ENCODE data around the gene TMEM123. TPM values are rescaled to one million over a fixed set of nuclear protein-coding genes. Genes with fewer than 3 reads are reported as not detected.

The TMEM123 gene
- total and polyA plus RNA-seq, 2 of the 8 experiments (the other 6 are each of a cell fraction or from before 2014, with no cell fraction given), result 75.5 to 80.1 TPM

DNA sequence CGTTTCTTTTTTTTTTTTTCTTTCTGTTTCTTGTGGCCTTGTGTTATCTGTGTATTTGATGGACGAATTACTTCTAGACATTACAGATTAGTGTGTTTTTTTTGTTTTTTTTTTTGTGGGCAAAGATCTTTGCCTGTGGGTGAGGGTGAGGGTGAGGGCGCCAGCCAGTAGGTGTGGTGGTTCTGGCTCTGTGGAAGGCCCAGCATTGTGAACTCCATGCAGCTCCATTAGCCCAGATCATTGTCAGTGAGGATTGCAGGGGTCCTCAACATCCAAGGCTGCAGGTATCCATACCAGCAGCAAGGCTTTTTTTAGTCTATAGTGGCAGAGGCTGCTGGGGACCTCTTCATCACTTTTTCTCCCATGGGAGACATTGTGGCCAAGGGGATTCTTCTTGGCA lies 91.9 kb downstream of the TMEM123 start:
- H3K23ac ChIP-seq (ENCODE audit: insufficient read length), result no peak overlapping the region
- H4K5ac ChIP-seq (ENCODE audit: insufficient read length, low read depth, low read length), result no peak overlapping the region
- 91% methylated on average over 3 of the region's 3 CpGs; no CpG with 5 or more reads in 1 of the 2 experiments for WGBS, 2 experiments (ENCODE audit: extremely low coverage in 1 of 2, insufficient coverage in 1 of 2, insufficient read length in 1 of 2, insufficient replicate concordance in 2 of 2, low coverage in 1 of 2, low lambda C conversion rate in 2 of 2, missing lambda C conversion rate in 1 of 2)
- H2BK15ac ChIP-seq (ENCODE audit: low read length), result no peak overlapping the region
- FAIRE-seq (no peak), DNase-seq (ENCODE audit: low read depth in 1 of 2, low spot score in 2 of 2) (no peak)
- H3K18ac ChIP-seq (ENCODE audit: extremely low read depth, low read length), result no peak overlapping the region
- 0 out of 4 replicates have a peak, but pooled peaks cover 0 to 2% of the 10 kb centered on the region in 2 experiments for H3K79me2 ChIP-seq (ENCODE audit: control insufficient read depth in 1 of 2, insufficient read depth in 2 of 2, low read length in 2 of 2)
- no peaks in the 10 kb centered on the region for H3K27me3 ChIP-seq (replicated peaks in 1 of 4; ENCODE audit: control insufficient read depth in 3 of 4, extremely low read depth in 1 of 4, insufficient read depth in 3 of 4, low read length in 3 of 4)
- peaks cover 0 to 33% (median 3%) of the 10 kb centered on the region in 4 experiments; a peak in 4 of 8 replicates for H3K36me3 ChIP-seq (ENCODE audit: control insufficient read depth in 2 of 4, insufficient read depth in 4 of 4, low read length in 3 of 4)
- no peak overlapping the region for H2BK20ac ChIP-seq (ENCODE audit: low read length)
- no peak overlapping the region for H2BK120ac ChIP-seq (replicated peaks; ENCODE audit: low read depth, low read length)
- no peak overlapping the region for H3K14ac ChIP-seq (ENCODE audit: insufficient read length)
- no peak overlapping the region for H3K4ac ChIP-seq (replicated peaks; ENCODE audit: insufficient read length, low read depth, low read length)
- no peak overlapping the region for H3K4me2 ChIP-seq (ENCODE audit: insufficient read depth in 1 of 2, low read depth in 2 of 2, low read length in 2 of 2)
- H4K91ac ChIP-seq (replicated peaks; ENCODE audit: insufficient read length, low read length), result no peak overlapping the region
- H2AK5ac ChIP-seq (ENCODE audit: low read depth, low read length), result no peak overlapping the region
- no peak overlapping the region for H3K56ac ChIP-seq (replicated peaks; ENCODE audit: insufficient read length, low read depth, low read length)
- H3K9ac ChIP-seq (replicated peaks in 1 of 4; ENCODE audit: extremely low read depth in 1 of 4, low read depth in 3 of 4, low read length in 3 of 4), result no peak overlapping the region
- H4K8ac ChIP-seq (ENCODE audit: extremely low read depth, insufficient read depth, low read length), result no peak overlapping the region
- no peaks in the 10 kb centered on the region for H3K9me3 ChIP-seq (ENCODE audit: insufficient read depth in 2 of 2, low read depth in 1 of 2, low read length in 1 of 2)
- 0 out of 2 replicates have a peak, but pooled peaks cover 5% of the 10 kb centered on the region for H3K79me1 ChIP-seq (ENCODE audit: low read depth, low read length)
- no peak overlapping the region for H3K27ac ChIP-seq (ENCODE audit: low read depth, low read length)
- ChIA-PET CTCF (ENCODE audit: partially characterized antibody) (interaction anchor here (0.6 to 1.1 kb wide), 4 partner anchors 12 to 1884 kb away, joined by 3 to 6 read pairs (median 4); no protein-coding TSS in a partner anchor), POLR2A (ENCODE audit: partially characterized antibody) (no interaction called here)
- no peaks in the 10 kb centered on the region for H3K23me2 ChIP-seq (ENCODE audit: low read depth, low read length)
- H3K4me1 ChIP-seq (replicated peaks in 1 of 4; ENCODE audit: control insufficient read depth in 3 of 4, insufficient read depth in 4 of 4, low read length in 3 of 4), result no peaks in the 10 kb centered on the region
- H2BK5ac ChIP-seq (ENCODE audit: low read depth, low read length), result no peak overlapping the region
- H2AFZ ChIP-seq (ENCODE audit: low read length), result no peak overlapping the region
- no peak overlapping the region for H2BK12ac ChIP-seq (ENCODE audit: low read depth, low read length)
- no peak overlapping the region for H3K4me3 ChIP-seq (ENCODE audit: extremely low read depth in 1 of 4, insufficient read depth in 2 of 4, low read depth in 3 of 4, low read length in 4 of 4)
- H4K20me1 ChIP-seq (replicated peaks in 1 of 2; ENCODE audit: control insufficient read depth in 1 of 2, insufficient read depth in 2 of 2, low read length in 2 of 2), result peaks cover 0 to 2% of the 10 kb centered on the region in 2 experiments
- TF ChIP-seq, protein P1, sequence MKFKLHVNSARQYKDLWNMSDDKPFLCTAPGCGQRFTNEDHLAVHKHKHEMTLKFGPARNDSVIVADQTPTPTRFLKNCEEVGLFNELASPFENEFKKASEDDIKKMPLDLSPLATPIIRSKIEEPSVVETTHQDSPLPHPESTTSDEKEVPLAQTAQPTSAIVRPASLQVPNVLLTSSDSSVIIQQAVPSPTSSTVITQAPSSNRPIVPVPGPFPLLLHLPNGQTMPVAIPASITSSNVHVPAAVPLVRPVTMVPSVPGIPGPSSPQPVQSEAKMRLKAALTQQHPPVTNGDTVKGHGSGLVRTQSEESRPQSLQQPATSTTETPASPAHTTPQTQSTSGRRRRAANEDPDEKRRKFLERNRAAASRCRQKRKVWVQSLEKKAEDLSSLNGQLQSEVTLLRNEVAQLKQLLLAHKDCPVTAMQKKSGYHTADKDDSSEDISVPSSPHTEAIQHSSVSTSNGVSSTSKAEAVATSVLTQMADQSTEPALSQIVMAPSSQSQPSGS (IDR thresholded peaks at IDR 0.05; ENCODE audit: low read length), result no peak
- no peak for TF ChIP-seq NANOG (IDR thresholded peaks at IDR 0.05; ENCODE audit: insufficient read depth, low read depth, low read length, poor library complexity, severe bottlenecking)
- no peak for TF ChIP-seq TCF12 (IDR thresholded peaks at IDR 0.05; ENCODE audit: low read depth, low read length)
- TF ChIP-seq TAF1 (IDR thresholded peaks at IDR 0.05; ENCODE audit: low read depth, low read length), result no peak
- no peak for TF ChIP-seq EGR1 (IDR thresholded peaks at IDR 0.05; ENCODE audit: borderline replicate concordance, low read depth, low read length)
- TF ChIP-seq CHD2 (IDR thresholded peaks at IDR 0.05; ENCODE audit: low read length), result no peak
- TF ChIP-seq KDM5A (IDR thresholded peaks at IDR 0.05; ENCODE audit: low read length), result no peak
- TF ChIP-seq, protein P2, sequence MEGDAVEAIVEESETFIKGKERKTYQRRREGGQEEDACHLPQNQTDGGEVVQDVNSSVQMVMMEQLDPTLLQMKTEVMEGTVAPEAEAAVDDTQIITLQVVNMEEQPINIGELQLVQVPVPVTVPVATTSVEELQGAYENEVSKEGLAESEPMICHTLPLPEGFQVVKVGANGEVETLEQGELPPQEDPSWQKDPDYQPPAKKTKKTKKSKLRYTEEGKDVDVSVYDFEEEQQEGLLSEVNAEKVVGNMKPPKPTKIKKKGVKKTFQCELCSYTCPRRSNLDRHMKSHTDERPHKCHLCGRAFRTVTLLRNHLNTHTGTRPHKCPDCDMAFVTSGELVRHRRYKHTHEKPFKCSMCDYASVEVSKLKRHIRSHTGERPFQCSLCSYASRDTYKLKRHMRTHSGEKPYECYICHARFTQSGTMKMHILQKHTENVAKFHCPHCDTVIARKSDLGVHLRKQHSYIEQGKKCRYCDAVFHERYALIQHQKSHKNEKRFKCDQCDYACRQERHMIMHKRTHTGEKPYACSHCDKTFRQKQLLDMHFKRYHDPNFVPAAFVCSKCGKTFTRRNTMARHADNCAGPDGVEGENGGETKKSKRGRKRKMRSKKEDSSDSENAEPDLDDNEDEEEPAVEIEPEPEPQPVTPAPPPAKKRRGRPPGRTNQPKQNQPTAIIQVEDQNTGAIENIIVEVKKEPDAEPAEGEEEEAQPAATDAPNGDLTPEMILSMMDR (IDR thresholded peaks at IDR 0.05; ENCODE audit: control extremely low read depth in 1 of 3, insufficient read depth in 1 of 3, low read depth in 1 of 3, low read length in 3 of 3), result no peak
- TF ChIP-seq E2F6 (IDR thresholded peaks at IDR 0.05), result no peak
